ENCODE results near the gene MPND. TPM values are rescaled to one million over a fixed set of nuclear protein-coding genes. Genes with fewer than 3 reads are reported as not detected.
A peak's percentile ranks its signal among the peaks of the same experiment; 100 is the strongest.

The MPND gene
- total RNA-seq, 1 experiment from 2014 or later = 24.3 TPM

DNA sequence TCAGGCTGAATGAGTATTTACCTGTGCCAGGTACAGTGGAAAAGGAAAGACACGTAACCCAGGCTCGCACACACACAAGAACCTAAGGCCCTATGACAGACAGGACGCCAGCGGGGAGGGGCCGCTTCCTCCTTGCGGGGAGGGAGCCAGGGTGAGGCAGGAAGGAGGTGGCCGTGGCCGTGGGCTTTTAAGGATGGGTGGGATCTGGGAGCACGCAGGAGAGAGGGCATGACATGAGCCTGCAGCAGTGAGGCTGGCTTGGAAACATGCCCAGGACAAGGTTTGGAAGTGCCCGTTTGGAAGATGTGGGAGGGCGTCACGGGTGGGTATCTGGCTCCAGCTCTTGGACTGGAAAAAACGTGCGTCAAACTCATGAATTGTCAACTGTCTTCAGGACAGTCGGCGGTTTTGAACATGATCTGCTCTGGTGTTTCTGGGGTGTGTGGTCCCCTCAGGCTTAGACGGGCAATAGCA, 36.9 kb downstream of the MPND start:
- Histone ChIP-seq H2AFZ (ENCODE audit: low read depth, low read length, poor library complexity, severe bottlenecking) (no peak overlapping the region), H3K9me3 (ENCODE audit: control insufficient read depth in 1 of 2, insufficient read depth in 1 of 2, low read depth in 1 of 2, low read length in 2 of 2) (no peaks in the 10 kb centered on the region), H4K20me1 (ENCODE audit: insufficient read depth) (peaks cover 3% of the 10 kb centered on the region; the same call in 1 of the 2 replicates), H3K27ac (ENCODE audit: low read depth, low read length) (peak overlapping the region; percentile 37; the same call in 1 of the 2 replicates), H3K9me2 (ENCODE audit: insufficient read depth) (no peaks in the 10 kb centered on the region), H3K36me3 (ENCODE audit: control insufficient read depth in 1 of 2, insufficient read depth in 2 of 2, low read length in 2 of 2) (no peaks in the 10 kb centered on the region; a peak in 2 of 4 replicates), H3K79me2 (ENCODE audit: insufficient read depth, low read length) (peaks cover 80% of the 10 kb centered on the region), H3K9ac (ENCODE audit: low read length) (no peak overlapping the region), H3K4me3 (replicated peaks in 1 of 2; ENCODE audit: low read depth in 1 of 2, low read length in 2 of 2) (no peak overlapping the region), H3K27me3 (ENCODE audit: insufficient read depth, low read length) (no peaks in the 10 kb centered on the region), H3K4me1 (ENCODE audit: control insufficient read depth in 1 of 2, insufficient read depth in 2 of 2, low read length in 2 of 2) (peaks cover 49 to 60% of the 10 kb centered on the region in 2 experiments), H3K4me2 (ENCODE audit: low read length) (peak overlapping the region; percentile 50; the same call in 1 of the 2 replicates)
- ChIA-PET RAD21 (ENCODE audit: low non-redundant PET in 1 of 2, low total read pairs in 2 of 2, uncharacterized antibody in 2 of 2, unreplicated experiment in 2 of 2) (no interaction called here), POLR2A (interaction anchor here (0.9 to 1.2 kb wide), 2 partner anchors 10 to 38 kb away, joined by 3 read pairs; no protein-coding TSS in a partner anchor), CTCF (no interaction called here)
- intact Hi-C loops (cut with micrococcal nuclease) = no loop called here
- BruUV-seq (replicated peaks) = no TSS peak
- no peak for DNase-seq (ENCODE audit: low read depth, low spot score)
- no peak for ATAC-seq
- TF ChIP-seq FOSL1 (IDR thresholded peaks at IDR 0.05; ENCODE audit: low read depth) (no peak), CEBPB (IDR thresholded peaks at IDR 0.05; ENCODE audit: low read depth) (no peak), ELF1 (IDR thresholded peaks at IDR 0.05; ENCODE audit: borderline replicate concordance, low read depth) (no peak), SP1 (IDR thresholded peaks at IDR 0.05; ENCODE audit: low read depth) (no peak), ZFX (IDR thresholded peaks at IDR 0.05) (no peak), POLR2AphosphoS5 (IDR thresholded peaks at IDR 0.05; ENCODE audit: low read depth, low read length) (no peak), CBX3 (IDR thresholded peaks at IDR 0.05; ENCODE audit: low read depth) (no peak), EGR1 (IDR thresholded peaks at IDR 0.05; ENCODE audit: low read depth) (no peak), SIN3A (IDR thresholded peaks at IDR 0.05; ENCODE audit: low read depth) (no peak), ZNF274 (IDR thresholded peaks at IDR 0.05; ENCODE audit: low read depth, low read length) (no peak), JUND (IDR thresholded peaks at IDR 0.05) (no peak), TCF7L2 (IDR thresholded peaks at IDR 0.05; ENCODE audit: borderline replicate concordance, extremely low read depth, insufficient read depth, insufficient read length) (no peak), EZH2phosphoT487 (IDR thresholded peaks at IDR 0.05; ENCODE audit: borderline replicate concordance) (no peak), EZH2 (IDR thresholded peaks at IDR 0.05) (no peak), SRF (IDR thresholded peaks at IDR 0.05; ENCODE audit: low read depth) (no peak), RAD21 (IDR thresholded peaks at IDR 0.05; ENCODE audit: low read depth) (no peak)
- TF ChIP-seq, protein P1, sequence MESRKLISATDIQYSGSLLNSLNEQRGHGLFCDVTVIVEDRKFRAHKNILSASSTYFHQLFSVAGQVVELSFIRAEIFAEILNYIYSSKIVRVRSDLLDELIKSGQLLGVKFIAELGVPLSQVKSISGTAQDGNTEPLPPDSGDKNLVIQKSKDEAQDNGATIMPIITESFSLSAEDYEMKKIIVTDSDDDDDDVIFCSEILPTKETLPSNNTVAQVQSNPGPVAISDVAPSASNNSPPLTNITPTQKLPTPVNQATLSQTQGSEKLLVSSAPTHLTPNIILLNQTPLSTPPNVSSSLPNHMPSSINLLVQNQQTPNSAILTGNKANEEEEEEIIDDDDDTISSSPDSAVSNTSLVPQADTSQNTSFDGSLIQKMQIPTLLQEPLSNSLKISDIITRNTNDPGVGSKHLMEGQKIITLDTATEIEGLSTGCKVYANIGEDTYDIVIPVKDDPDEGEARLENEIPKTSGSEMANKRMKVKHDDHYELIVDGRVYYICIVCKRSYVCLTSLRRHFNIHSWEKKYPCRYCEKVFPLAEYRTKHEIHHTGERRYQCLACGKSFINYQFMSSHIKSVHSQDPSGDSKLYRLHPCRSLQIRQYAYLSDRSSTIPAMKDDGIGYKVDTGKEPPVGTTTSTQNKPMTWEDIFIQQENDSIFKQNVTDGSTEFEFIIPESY (IDR thresholded peaks at IDR 0.05; ENCODE audit: extremely low read depth, insufficient replicate concordance, low read length) = no peak
- TF ChIP-seq, protein P2, sequence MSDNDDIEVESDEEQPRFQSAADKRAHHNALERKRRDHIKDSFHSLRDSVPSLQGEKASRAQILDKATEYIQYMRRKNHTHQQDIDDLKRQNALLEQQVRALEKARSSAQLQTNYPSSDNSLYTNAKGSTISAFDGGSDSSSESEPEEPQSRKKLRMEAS (IDR thresholded peaks at IDR 0.05) = no peak
- TF ChIP-seq, protein P3, sequence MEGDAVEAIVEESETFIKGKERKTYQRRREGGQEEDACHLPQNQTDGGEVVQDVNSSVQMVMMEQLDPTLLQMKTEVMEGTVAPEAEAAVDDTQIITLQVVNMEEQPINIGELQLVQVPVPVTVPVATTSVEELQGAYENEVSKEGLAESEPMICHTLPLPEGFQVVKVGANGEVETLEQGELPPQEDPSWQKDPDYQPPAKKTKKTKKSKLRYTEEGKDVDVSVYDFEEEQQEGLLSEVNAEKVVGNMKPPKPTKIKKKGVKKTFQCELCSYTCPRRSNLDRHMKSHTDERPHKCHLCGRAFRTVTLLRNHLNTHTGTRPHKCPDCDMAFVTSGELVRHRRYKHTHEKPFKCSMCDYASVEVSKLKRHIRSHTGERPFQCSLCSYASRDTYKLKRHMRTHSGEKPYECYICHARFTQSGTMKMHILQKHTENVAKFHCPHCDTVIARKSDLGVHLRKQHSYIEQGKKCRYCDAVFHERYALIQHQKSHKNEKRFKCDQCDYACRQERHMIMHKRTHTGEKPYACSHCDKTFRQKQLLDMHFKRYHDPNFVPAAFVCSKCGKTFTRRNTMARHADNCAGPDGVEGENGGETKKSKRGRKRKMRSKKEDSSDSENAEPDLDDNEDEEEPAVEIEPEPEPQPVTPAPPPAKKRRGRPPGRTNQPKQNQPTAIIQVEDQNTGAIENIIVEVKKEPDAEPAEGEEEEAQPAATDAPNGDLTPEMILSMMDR (IDR thresholded peaks at IDR 0.05 in 2 of 3, conservative IDR thresholded peaks at IDR 0.05 in 1 of 3; ENCODE audit: borderline replicate concordance in 1 of 3, insufficient read depth in 1 of 3, low read depth in 2 of 3, low read length in 2 of 3) = no peak
- TF ChIP-seq, protein P4, sequence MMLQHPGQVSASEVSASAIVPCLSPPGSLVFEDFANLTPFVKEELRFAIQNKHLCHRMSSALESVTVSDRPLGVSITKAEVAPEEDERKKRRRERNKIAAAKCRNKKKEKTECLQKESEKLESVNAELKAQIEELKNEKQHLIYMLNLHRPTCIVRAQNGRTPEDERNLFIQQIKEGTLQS (IDR thresholded peaks at IDR 0.05) = no peak
